ENCODE results near the gene CDH23.

The CDH23 gene

DNA sequence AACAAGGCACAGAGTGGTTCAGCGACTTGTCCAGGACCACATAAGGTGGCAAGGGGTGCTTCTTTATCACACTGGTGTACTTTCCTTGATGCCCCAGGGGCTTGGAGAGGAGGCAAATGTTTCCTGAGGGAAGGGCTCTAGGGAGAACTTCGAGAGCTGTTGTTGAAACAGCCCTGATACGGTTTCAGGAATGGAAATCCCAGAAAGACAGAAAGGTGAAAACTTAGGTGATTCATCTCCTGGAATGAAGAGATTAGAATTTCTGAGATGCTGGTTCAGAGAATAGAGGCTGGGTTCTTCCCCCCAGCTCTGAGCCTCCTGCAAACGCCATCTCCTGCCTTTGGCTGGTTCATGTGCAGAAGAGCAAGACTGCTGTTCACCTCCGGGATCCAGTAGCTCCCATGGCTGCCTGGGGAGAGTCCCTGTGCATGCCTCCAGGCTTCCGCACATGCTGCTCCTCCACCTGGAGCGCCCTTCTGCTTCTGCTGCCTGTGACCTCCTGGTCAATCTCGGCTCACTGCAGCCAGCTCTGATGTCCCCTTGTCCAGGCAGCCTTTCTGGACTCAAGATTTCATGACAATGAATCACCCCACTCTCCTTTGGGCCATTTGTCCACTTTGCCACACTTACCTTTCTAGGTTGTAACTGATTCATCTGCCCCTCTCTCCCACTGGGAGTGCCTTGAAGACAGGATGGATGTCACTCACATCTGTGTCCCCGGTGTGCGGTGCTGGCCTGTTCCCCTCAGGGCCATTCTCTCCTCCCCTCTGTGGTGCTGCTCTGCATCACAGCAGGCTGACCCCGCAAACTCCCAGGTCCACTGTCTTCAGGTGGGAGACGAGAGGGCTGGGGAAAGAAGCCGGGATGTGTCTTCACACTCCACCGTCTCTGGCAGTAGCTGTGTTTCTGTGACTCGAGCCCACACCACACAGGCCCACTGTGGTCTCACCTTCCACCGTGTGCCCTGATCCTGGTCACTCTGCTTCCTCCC lies 3.6 kb upstream of the CDH23 start:
- no peak for DNase-seq (ENCODE audit: low read depth, low spot score)

DNA sequence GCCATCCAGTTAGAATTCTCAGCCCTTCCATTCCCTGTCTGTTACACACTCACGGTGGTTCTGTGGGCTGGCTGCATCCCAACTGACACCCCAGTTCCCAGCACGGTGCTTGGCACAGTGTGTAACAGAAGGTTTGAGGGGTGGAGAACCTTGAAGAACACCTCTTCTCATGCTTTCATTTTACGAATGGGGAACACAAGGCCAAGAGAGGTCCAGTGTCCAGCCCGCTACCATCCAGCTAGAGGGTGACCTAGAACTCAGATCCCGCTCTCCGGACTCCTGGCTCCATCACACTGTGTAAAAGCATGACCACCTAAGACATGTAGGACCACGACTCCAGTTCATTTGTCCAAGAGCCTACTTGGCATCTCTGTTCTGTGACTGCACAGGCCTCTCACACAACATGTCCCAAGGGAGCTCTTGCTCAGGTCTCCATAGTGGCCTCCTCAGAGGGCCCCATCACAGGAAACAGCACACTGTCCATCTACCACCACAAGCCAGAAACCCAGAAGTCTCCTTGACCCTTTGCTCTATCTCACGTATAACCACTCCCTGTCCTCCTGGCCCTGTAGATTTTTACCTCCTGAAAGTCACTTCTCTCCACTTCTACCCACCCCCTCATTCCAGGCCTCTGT lies 2.8 kb upstream of the CDH23 start:
- DNase-seq (ENCODE audit: low read depth, low spot score), result no peak

DNA sequence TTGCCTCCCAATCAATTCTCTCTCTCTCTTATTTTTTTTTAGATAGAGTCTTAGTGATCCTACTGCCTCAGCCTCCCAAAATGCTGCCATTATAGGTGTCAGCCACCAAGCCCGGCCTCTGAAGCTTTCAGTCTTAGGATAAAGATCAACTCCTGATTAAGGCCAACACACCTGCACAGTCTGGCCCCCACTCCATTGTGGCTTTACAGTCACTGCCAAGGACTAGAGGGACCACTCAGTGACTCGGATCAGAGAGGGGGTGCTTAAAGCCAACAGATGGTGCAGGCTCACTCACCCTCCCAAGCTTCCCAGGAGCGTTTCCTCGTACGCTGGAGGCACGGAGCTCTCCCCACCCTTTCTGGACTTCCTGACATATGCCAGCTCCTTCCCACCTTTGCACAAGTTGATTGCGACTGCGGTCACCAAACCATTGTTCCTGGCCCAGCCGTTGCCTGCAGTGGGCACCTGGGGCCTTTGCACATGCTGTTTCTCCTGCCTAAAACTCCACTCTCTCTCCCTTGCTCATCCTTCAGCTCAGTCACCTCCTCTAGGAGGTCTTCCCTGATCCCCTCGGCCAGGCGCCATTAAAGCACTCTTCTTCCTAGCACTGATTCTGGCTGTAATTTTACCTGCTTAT lies 1.7 kb upstream of the CDH23 start:
- no peak for DNase-seq (ENCODE audit: low read depth, low spot score)

DNA sequence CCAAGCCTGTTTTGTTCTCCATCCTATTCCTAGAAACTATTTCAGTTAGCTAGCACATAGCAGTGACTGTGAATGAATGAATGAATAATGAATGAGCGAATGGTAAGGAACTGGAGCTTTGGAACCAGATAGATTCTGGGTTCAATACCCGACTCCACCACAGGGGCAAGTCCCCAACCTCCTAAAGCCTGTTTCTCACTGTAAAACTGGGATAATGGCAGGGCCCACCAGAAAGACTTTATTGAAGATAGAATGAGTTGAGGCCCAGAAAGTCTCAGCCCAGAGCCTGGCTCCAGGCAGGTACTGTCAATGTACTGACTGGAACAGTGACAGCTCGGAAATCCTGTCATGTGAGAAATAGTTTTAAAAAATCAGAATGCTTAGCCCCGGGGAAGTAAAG lies 1.1 kb upstream of the CDH23 start:
- DNase-seq (ENCODE audit: low read depth, low spot score), result no peak

DNA sequence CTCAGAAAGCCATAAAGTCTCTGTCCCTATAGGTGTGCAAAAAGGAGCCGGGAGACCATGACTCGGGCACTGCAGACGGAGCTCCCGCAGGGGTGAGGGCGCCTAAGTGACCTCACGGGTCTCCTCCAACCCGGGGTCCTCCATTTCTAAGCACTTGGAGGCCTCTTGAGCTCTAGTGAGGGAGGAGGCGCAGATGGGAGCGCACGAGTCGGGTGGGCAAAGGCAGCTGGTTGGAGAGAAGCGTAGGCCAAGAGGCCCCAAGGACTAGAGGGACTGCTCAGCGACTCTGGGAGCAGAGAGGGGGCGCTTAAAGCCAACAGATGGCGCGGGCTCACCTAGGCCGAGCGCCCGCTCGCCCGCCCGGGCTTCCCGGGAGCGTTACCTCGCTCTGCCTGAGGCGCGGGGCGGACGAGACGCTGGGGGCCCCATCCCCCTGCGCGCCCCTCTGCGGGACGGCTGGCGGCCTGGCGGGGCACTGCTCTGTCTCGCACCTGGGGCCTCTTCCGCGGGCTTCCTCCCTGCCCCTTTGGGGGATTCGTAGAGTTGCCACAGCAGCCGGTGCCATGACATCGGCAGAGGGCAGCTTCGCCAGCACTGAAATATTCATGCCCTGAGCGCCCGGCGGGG lies 523 bp upstream of the CDH23 start:
- no peak for DNase-seq (ENCODE audit: low read depth, low spot score)

DNA sequence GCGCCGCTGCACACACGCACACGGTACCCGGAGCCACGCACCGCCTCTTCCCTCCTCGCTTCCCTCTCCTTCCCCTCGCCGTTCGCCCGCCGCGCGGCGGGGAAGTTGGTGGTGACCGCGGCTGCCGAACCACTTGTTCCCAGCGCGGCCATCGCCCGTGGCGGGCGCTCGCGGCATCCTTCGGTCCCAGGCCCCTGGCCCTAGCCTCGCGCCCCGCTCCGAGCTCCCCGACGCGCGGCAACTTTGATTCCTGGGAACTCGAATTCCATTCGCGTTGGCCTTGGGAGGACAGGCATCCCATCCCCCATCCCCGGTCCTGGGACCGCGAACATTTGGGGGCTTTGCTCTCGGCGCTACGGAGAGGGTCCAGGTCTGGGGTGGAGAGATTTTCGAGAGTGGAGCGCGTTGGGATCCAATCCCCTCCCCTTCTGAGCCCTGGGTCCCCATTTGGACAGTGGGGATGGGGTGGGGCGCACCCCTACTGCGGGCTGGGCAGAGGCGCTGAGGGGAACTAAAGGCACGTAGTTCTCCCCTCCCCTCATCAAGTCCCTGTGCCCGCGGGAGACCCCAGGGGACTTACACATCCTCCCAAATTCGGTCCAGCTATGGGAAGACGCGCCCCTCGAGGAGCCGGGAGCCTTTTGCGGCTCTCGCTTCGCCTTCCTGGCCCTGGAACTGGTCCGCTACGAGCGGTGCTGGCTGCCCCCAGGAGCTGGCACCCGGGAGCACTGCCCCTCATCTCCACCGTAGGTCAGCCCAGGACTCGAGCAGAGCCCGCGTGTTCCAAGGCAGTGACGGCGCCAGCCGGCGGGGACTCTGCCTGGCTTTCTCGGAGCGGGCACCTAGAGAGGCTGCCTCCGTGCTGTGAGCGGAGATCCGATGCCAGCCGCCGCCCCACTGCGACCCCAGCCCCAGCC lies 834 bp downstream of the CDH23 start:
- no peak for DNase-seq (ENCODE audit: low read depth, low spot score)

DNA sequence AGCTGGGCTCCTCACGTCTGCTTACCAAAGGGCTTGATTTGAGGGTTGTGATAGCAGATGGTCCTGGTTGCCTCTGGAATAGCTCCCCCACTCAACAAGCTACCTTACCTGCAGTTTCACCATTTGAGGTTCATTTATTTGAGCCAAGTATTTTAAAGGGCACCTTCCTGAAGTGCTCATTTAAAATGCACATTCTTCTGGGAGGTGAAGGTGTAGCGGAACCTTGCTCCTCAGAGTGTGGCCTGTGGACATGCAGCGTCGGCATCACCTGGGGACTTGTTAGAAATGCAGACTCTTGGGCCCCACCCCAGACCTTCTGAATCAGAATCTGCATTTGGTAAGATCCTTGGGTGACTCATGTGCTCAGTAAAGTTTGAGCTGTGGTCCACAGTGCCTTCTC lies 2.3 kb downstream of the CDH23 start:
- DNase-seq (ENCODE audit: low read depth, low spot score), result no peak

DNA sequence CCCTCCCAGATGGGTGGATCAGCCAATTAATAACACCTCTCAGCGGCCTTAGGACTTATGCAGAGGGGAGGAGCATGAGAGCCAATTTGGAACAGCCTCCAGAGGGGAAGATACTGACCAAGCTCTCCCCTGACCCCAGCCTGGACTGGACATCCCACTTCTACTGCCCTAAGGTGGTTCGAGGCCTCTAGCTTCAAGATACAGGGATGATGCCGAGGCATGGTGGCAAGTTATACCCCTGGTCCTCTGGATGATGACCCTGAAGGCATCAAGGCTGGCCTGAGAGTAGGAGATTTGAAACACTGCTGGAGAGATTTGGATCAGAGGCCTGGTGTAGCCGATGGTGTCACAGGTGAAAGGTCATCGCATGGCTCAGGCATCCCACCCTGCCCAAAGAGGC lies 3.2 kb downstream of the CDH23 start:
- no peak for DNase-seq (ENCODE audit: low read depth, low spot score)

DNA sequence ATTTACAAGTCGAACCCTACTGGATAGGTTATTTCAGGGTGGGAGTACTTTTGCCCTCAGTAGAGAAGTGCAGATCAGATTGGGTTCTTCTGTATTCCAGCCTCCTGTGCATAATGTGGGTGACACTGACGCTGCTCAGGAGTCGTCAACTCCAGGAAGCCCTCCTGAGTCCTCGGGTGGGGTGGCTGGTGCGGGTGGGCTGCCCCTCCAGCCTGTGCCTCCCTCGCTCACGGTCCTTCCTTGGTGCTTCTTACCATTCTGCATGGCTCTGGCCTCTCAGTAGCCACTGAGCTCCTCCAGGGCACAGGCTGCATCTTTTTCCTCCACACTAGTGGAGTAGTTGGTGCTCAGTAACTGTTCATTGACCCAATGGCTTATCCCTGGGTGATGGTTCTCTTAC lies 4.3 kb downstream of the CDH23 start:
- DNase-seq (ENCODE audit: low read depth, low spot score), result no peak

DNA sequence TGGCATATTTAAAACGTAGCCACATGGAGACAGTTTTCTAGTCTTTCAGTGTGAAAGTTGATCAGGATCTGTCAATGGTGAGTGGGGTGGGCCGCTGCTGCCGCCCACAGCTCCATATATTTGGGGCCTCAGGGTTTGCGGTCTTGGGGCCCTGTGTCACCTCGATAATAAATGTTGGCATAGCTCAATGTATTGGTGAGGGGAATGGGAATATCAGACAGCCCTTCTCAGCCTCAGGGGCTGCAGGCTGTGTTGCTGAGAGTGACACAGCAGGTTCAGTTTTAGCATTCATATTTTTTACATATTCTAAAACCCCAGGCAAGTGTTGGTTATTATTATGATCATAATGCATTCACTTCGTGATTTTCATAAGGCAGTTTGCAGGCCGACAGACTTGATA lies 5.3 kb downstream of the CDH23 start:
- DNase-seq (ENCODE audit: low read depth, low spot score), result no peak

DNA sequence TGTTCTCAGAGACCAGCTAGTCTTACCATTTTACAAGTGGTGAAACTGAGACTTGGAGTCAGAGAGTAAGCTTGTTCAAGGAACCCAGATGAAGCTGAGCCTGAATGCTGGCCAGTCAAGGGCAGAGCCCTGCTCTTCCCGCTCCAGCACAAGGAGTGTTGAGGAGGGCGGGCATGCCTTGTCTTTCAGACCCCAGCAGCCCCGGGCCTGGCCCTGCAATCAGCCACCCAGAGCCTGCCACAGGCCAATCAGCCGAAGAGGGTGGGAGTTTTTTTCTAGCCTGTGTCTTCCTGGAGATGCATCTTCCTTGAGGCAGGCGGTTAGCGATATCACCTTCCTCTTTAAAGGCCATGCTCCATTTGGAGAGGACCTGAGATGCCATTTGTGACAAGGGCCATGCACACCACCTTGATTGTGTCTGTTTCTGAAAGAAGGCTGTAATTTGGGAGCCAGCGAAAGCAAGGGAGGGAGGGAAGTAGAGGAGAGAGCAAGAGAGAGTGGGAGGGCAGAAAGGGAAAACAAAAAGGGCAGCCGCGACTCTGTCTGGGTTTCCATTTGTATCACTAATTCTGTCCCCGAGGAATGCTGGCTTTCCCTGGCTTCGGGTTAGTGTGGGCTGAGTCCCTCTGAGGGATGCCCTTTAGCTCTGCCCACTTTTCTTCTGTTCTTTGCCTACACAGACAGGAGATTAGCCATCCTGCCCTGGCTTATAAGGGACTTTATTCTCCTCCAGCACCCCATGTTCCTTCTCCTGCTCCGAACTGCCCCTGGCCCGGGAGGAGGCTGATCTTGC lies 8.0 kb downstream of the CDH23 start:
- DNase-seq (ENCODE audit: low read depth, low spot score), result no peak

DNA sequence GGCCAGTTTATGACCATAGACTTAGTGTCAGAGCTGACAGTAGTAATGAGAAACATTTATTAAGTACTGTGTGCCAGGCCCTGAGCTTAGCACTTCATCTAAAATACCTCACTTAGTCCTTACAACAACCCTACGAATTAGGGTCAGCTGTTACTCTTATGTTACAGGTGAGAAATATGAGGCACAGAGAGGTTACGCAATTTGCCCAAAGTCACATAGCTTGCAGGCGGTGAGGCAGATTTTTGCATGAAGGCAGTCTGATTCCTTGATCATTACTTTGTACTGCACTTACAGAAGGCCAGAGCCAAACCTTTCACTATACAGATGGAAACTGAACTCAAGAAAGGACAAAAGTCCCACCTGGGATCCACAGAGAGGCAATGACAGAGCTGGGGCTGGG lies 10.2 kb downstream of the CDH23 start:
- DNase-seq (ENCODE audit: low read depth, low spot score), result no peak

DNA sequence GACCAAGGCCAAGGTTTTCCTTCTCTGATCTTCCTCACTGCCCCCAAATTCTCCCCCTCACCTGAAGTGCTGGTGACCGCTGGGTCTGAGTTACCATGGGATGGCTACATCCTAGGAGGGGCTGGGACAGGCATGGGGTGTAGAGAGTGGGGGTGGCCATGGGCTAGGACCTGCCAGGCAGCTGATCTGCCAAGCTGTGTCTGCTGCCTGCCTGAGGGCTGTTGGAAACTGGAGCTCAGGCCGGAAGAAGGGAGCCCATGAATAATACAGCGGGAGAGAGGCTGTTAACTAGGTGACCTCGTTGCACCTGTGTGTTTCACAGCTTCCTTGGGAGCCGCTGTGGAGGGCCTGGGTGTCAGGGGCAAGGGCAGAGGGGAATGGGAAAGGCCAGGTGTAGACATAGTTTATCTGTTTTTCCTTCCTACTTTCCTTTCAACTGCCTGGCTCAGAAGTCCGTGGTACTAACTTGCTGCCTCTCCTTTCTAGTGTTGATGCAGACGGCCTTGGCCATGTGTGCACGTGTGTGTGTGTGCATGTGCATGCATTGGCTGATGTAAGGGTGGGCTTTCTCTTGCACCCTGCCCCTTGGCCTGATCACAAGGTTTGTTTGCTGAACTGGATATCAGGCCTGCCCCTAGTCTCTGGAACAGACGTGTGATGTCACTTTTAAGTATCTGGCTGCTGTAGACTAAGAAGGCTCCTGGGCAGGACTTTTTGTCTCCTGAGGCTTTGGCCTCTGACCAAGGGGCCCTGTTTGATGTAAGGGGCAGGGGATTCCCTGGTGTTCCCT lies 11.9 kb downstream of the CDH23 start:
- no peak for DNase-seq (ENCODE audit: low read depth, low spot score)

DNA sequence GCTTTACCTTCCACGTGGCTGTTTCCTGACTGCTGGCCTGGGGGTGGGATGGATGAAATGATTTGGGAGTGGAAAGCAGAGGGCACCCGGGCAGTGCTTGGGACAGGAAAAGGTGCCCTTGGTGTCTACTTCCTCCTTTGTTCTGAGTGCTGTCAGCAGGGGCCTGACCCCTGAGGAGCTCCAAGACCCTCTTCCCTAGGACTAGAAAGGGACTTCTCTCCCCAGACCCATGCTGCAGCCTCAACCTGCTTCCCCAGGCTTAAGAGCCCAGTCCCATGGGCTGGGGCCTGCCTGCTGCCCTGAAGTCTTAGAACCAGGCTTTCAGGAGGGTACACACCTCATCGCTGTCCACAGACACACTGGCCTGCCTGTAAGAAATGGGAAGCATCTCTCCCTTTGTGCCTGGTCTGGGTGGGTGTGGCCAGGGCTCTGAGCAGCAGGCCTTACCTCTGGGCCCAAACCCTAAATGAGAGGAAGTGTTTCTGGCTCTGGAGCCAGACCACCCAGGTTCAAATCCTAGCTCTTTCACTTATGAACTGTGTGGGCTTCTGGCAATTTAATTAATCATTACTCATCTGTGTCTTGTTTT lies 12.9 kb downstream of the CDH23 start:
- DNase-seq (ENCODE audit: low read depth, low spot score), result no peak

DNA sequence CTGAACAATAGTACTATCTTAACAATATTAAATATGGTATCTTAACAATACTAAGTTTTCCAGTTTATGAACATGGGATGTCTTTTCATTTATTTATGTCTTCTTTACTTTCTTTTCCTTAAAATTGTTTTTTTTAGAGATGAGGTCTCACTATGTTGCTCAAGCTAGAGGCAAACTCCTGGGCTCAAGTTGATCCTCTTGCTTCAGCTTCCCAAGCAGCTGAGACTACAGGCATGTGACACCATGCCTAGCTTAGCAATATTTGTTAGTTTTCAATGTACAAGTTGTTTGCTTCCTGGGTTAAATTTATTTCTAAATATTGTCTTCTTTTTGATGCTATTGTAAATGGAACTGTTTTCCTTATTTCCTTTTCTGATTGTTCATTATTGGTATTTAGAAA lies 16.9 kb downstream of the CDH23 start:
- DNase-seq (ENCODE audit: low read depth, low spot score), result no peak

DNA sequence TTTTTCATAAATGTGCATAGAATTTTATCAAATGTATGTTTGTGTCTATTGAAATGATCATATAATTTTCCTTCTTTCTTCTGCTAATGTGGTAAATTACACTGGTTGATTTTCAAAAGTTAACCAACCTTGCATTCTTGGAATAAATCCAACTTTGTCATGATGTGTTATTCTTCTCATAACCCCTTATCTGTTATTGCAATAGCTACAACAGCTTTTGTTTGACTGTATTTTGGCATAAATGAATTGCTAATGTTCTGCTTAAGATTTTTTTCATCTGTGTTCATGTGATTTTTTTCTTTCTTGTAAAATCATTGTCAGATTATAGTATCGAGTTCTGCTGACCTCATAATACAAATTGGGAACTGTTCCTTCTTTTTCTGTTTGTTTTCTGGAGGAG lies 17.6 kb downstream of the CDH23 start:
- no peak for DNase-seq (ENCODE audit: low read depth, low spot score)

DNA sequence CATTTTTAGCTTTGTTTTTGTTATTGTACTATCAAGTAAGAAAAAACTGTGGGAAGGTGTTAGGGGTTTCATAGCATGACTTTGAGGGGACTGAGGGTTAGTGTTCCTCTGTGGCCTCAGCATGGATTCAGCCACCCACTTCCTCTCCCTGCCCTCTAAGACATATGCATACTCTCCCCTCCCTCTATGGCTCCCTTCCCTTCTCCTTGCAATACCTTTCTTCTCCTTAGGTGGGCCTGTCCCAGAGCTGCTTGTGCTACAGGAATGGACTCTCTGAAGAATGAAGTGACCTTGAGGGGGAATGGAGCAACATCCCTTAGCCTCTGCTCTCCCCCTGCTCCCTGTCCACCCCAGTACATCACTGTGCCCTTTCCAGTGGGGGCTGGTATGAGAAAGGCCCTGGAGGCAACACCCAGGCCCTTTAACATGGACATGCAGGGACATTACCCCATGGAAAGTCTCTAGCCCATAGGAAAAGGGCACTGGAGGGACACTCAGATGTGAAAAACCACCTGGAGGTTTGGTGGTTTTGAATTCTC lies 22.4 kb downstream of the CDH23 start:
- DNase-seq (ENCODE audit: low read depth, low spot score), result no peak

DNA sequence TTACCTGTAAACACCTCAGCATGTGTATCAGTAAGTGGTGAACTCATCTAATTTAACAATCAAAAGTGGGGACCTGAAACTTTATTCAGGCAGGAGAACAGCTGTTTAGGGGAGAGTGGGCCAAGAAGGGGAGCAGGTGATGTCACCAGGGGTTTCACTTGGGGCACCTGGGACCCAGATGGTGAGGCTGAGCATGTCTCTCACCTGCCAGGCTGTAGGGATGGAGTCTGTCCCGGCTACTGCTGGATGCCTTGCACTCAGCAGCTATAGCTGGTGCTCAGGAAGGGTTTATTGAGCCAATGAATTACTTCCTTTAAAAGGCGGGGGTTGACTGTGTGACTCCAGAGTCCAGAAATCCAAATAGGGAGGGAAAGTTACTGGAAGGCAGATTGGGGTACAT lies 23.0 kb downstream of the CDH23 start:
- no peak for DNase-seq (ENCODE audit: low read depth, low spot score)

DNA sequence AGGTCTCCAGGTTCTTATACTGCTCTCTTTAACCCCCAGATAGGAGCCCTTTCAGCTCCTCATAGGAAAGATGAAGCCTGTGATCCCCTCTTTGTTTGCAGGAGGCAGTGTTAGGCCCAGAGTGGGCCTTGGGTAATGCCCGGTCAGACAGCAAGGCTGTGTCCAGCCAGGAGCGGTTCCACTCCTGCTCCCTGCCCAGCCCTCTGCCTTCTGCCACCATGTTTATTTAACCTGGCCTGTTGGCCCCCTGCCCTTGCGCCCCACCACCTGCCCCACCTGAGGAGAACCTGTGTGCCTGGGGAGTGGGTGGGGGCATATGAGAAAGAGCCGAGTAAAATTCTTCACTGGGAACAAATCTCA lies 24.3 kb downstream of the CDH23 start:
- DNase-seq (ENCODE audit: low read depth, low spot score), result no peak
